NCI-H526 treated with DMSO at 0.1 percent for 48 hours (cell line): ENCODE results near the gene DNAJB5.
"Not testable (repeated sequence)": the region's sequence is repeated elsewhere in the genome, so short reads cannot be mapped to it uniquely, and the experiment has no call there.

ENCODE experiments used
- DNase-seq: peaks from one replicate; lab custom pipeline; 2025; lab: John Stamatoyannopoulos, UW

Gene DNAJB5

GRCh38 chr9:35000535-35001284 is 11.2 kb downstream of the DNAJB5 start:
- no peak for DNase-seq

GRCh38 chr9:35001285-35001677 is 11.7 kb downstream of the DNAJB5 start:
- no peak for DNase-seq

- no peak for DNase-seq
Observed at GRCh38 chr9:35001803-35002502, 12.4 kb downstream of the DNAJB5 start.

GRCh38 chr9:35002623-35003022 is 13.1 kb downstream of the DNAJB5 start:
- DNase-seq = no peak

GRCh38 chr9:35004299-35004698 is 14.8 kb downstream of the DNAJB5 start:
- DNase-seq = not testable (repeated sequence)

GRCh38 chr9:35010351-35010958 is 20.9 kb downstream of the DNAJB5 start:
- no peak for DNase-seq

- DNase-seq = no peak
Observed at GRCh38 chr9:35014517-35014916, 25.0 kb downstream of the DNAJB5 start.

- DNase-seq = not testable (repeated sequence)
Observed at GRCh38 chr9:35023443-35023842, 33.9 kb downstream of the DNAJB5 start.

- no peak for DNase-seq
Observed at GRCh38 chr9:35026671-35027070, 37.1 kb downstream of the DNAJB5 start.

- no peak for DNase-seq
Observed at GRCh38 chr9:35027374-35027773, 37.8 kb downstream of the DNAJB5 start.

- no peak for DNase-seq
Observed at GRCh38 chr9:35027860-35028259, 38.3 kb downstream of the DNAJB5 start.

GRCh38 chr9:35028341-35028740 is 38.8 kb downstream of the DNAJB5 start:
- DNase-seq = no peak

GRCh38 chr9:35029241-35029640 is 39.7 kb downstream of the DNAJB5 start:
- no peak for DNase-seq

GRCh38 chr9:35029852-35030251 is 40.3 kb downstream of the DNAJB5 start:
- no peak for DNase-seq

- no peak for DNase-seq
Observed at GRCh38 chr9:35033101-35033500, 43.6 kb downstream of the DNAJB5 start.

GRCh38 chr9:35035851-35036701 is 46.5 kb downstream of the DNAJB5 start:
- no peak for DNase-seq

GRCh38 chr9:35042081-35042604 is 52.6 kb downstream of the DNAJB5 start:
- no peak for DNase-seq

- DNase-seq = no peak
Observed at GRCh38 chr9:35042891-35043545, 53.5 kb downstream of the DNAJB5 start.

- DNase-seq = no peak
Observed at GRCh38 chr9:35044071-35044470, 54.5 kb downstream of the DNAJB5 start.
